Activated CD8-positive, alpha-beta memory T cell treated with anti-CD3 and anti-CD28 coated beads, Interleukin-2, amount 10 ng/mL, durations not matched to agents 7 days and 5 days (primary cell): ENCODE results near the gene CD300LD. TPM values are rescaled to one million over a fixed set of nuclear protein-coding genes. Genes with fewer than 3 reads are reported as not detected.

Experiments used
- ATAC-seq: fragments of 150-1000 bp; cut with Tn5 transposase; one replicate; pipeline ENCODE4 v1.10.0; 2021; ENCODE audit warnings: moderate library complexity
- CTCF ChIA-PET: fragments of 350-600 bp; sonication (Branson Sonifier 250); formaldehyde crosslinking; loops from one replicate; lab custom pipeline; 2021; ENCODE audit warnings: antibody characterized with exemption; lab: Charles Lee
- DNase-seq: peaks from one replicate; pipeline ENCODE4 v3.0.0-alpha.2; 2020
- H3K27ac Mint-ChIP-seq: one replicate; pipeline ENCODE4 v1.8.0; 2021; ENCODE audit warnings: mild to moderate bottlenecking, mixed read lengths
- H3K27me3 Mint-ChIP-seq: one replicate; pipeline ENCODE4 v1.8.0; 2021; ENCODE audit warnings: mixed read lengths
- H3K36me3 Mint-ChIP-seq: one replicate; pipeline ENCODE4 v1.8.0; 2021; ENCODE audit warnings: mild to moderate bottlenecking, mixed read lengths
- H3K4me1 Mint-ChIP-seq: one replicate; pipeline ENCODE4 v1.8.0; 2021; ENCODE audit warnings: mixed read lengths
- H3K4me3 Mint-ChIP-seq: one replicate; pipeline ENCODE4 v1.8.0; 2021; ENCODE audit warnings: mild to moderate bottlenecking, moderate library complexity, mixed read lengths
- H3K9me3 Mint-ChIP-seq: one replicate; pipeline ENCODE4 v1.8.0; 2022; ENCODE audit warnings: low read depth, mixed read lengths
- total RNA-seq, 2 experiments: library from RNA; stranded (reverse); gene quantifications; one replicate each; pipeline ENCODE4 v1.2.3, GENCODE V29; 2021

CD300LD gene
- total RNA-seq, 2 experiments from 2014 or later = not detected

GRCh38 chr17:74543891-74544760 is 48.0 kb downstream of the CD300LD start:
- no peaks in the 10 kb centered on the region for H3K9me3 Mint-ChIP-seq
- H3K36me3 Mint-ChIP-seq = no peaks in the 10 kb centered on the region
- H3K27ac Mint-ChIP-seq = no peak overlapping the region
- ATAC-seq = no peak
- no peak overlapping the region for H3K4me3 Mint-ChIP-seq
- H3K4me1 Mint-ChIP-seq = peaks cover 40% of the 10 kb centered on the region
- H3K27me3 Mint-ChIP-seq = peaks cover 9% of the 10 kb centered on the region
- CTCF ChIA-PET = interaction anchor here (0.6 kb wide), 1 partner anchor 93 kb away, joined by 4 read pairs; no protein-coding TSS in a partner anchor
- no peak for DNase-seq

DNA sequence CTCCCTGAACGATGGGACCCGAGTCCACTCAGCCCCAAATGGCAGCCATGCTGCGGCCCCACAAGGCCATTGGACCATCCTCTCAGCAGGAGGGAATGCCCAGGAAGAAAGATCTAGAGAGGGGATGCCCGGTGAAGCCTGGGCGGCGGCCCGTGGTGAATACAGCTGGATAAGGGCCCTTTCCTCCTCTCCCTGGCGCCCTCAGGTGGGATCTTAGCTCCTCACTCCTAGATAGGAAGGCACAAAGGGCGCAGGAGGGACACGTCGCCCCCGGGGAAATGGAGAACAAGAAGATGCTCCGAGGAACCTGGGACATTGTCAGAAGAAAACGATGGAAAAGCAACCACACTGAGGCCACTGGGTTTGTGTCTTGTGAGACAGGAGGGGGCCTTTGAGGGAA is 48.7 kb downstream of the CD300LD start:
- CTCF ChIA-PET = interaction anchor here (0.6 kb wide), 1 partner anchor 92 kb away, joined by 4 read pairs; no protein-coding TSS in a partner anchor
- peaks cover 8% of the 10 kb centered on the region for H3K27me3 Mint-ChIP-seq

GRCh38 chr17:74542727-74543383 is 49.2 kb downstream of the CD300LD start:
- no peaks in the 10 kb centered on the region for H3K36me3 Mint-ChIP-seq
- CTCF ChIA-PET = interaction anchor here (0.6 kb wide), 1 partner anchor 92 kb away, joined by 4 read pairs; no protein-coding TSS in a partner anchor
- DNase-seq (no peak), ATAC-seq (no peak)
- H3K4me1 Mint-ChIP-seq = peaks cover 33% of the 10 kb centered on the region
- H3K9me3 Mint-ChIP-seq = no peaks in the 10 kb centered on the region
- no peak overlapping the region for H3K4me3 Mint-ChIP-seq
- no peak overlapping the region for H3K27ac Mint-ChIP-seq
- H3K27me3 Mint-ChIP-seq = peaks cover 8% of the 10 kb centered on the region

More for the DNA sequence above, 48.7 kb downstream of the CD300LD start:
- Mint-ChIP-seq H3K36me3 (no peaks in the 10 kb centered on the region), H3K9me3 (no peaks in the 10 kb centered on the region), H3K4me1 (peaks cover 39% of the 10 kb centered on the region), H3K27ac (no peak overlapping the region), H3K4me3 (no peak overlapping the region)
- no peak for DNase-seq
- no peak for ATAC-seq

DNA sequence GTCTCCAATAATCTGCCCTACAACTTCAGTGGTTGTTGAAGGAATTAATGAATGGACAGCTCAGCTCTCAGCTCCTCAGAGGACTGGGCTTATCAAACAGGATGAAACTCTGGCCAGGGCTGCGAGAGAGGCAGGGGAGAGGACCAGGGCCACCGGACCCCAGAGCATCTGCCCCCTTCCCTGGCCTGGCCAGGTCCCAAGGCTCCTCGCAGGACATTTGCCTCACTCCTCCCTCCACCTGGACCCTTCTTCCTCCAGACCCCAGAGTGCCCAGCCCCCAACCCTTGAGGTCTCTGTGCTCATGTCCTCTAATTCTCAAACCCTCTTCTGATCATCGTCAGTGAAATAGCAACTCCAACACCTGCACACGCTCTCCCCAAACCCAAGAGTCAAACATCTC is 49.9 kb downstream of the CD300LD start:
- CTCF ChIA-PET = no interaction called here
- ATAC-seq = no peak
- no peak for DNase-seq

GRCh38 chr17:74541176-74542111 is 50.6 kb downstream of the CD300LD start:
- DNase-seq (no peak), ATAC-seq (no peak)
- H3K27me3 Mint-ChIP-seq = peaks cover 17% of the 10 kb centered on the region
- H3K9me3 Mint-ChIP-seq = no peaks in the 10 kb centered on the region
- no peak overlapping the region for H3K27ac Mint-ChIP-seq
- H3K4me1 Mint-ChIP-seq = peaks cover 19% of the 10 kb centered on the region
- CTCF ChIA-PET = no interaction called here
- no peaks in the 10 kb centered on the region for H3K36me3 Mint-ChIP-seq
- H3K4me3 Mint-ChIP-seq = no peak overlapping the region

More for the DNA sequence above, 49.9 kb downstream of the CD300LD start:
- Mint-ChIP-seq H3K4me1 (peaks cover 26% of the 10 kb centered on the region), H3K27me3 (peaks cover 10% of the 10 kb centered on the region), H3K9me3 (no peaks in the 10 kb centered on the region), H3K36me3 (no peaks in the 10 kb centered on the region), H3K27ac (no peak overlapping the region), H3K4me3 (no peak overlapping the region)

- no peak for DNase-seq
- CTCF ChIA-PET = no interaction called here
- ATAC-seq = no peak
- no peaks in the 10 kb centered on the region for H3K36me3 Mint-ChIP-seq
- no peaks in the 10 kb centered on the region for H3K9me3 Mint-ChIP-seq
- H3K4me3 Mint-ChIP-seq = no peak overlapping the region
- H3K4me1 Mint-ChIP-seq = peaks cover 2% of the 10 kb centered on the region
- H3K27ac Mint-ChIP-seq = no peak overlapping the region
- H3K27me3 Mint-ChIP-seq = peaks cover 28% of the 10 kb centered on the region
Observed at GRCh38 chr17:74539281-74539820, 52.7 kb downstream of the CD300LD start.

GRCh38 chr17:74536890-74537289 is 55.2 kb downstream of the CD300LD start:
- no peaks in the 10 kb centered on the region for H3K36me3 Mint-ChIP-seq
- H3K27ac Mint-ChIP-seq = no peak overlapping the region
- ATAC-seq (no peak), DNase-seq (no peak)
- H3K27me3 Mint-ChIP-seq = peaks cover 50% of the 10 kb centered on the region
- CTCF ChIA-PET = interaction anchor here (0.6 to 2.0 kb wide), 2 partner anchors 38 to 66 kb away, joined by 3 to 5 read pairs; no protein-coding TSS in a partner anchor
- H3K9me3 Mint-ChIP-seq = no peaks in the 10 kb centered on the region
- peaks cover 3% of the 10 kb centered on the region for H3K4me1 Mint-ChIP-seq
- H3K4me3 Mint-ChIP-seq = no peak overlapping the region

DNA sequence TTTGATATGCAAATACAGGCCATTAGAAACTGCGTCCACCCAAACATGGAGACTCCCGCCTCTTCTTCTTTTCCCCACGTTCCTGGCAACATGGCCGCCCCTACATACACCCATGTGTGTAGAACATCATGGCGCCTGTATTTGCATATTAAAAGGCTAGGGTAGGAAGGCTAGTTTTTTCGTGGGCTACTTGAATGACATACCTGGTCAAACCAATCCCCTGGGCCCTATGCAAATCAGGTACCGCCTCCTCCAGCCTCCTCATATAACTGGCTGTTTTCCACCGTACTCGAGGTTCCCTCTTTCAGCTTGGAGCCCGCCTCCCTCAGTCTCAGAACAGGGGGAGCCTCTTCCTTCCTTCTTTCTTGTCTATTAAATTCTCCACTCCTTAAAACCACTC is 60.0 kb downstream of the CD300LD start:
- Mint-ChIP-seq H3K4me3 (no peak overlapping the region), H3K27ac (no peak overlapping the region), H3K36me3 (no peaks in the 10 kb centered on the region), H3K4me1 (peaks cover 3% of the 10 kb centered on the region), H3K9me3 (no peaks in the 10 kb centered on the region), H3K27me3 (peaks cover 57% of the 10 kb centered on the region)
- DNase-seq = peak; percentile 35
- CTCF ChIA-PET = interaction anchor here (0.6 to 3.0 kb wide), 7 partner anchors 14 to 226 kb away, joined by 3 to 27 read pairs (median 5); partner anchors contain the start of genes CD300C and GPR142
- no peak for ATAC-seq

- peaks cover 3% of the 10 kb centered on the region for H3K4me1 Mint-ChIP-seq
- ATAC-seq (no peak), DNase-seq (peak; percentile 30)
- H3K36me3 Mint-ChIP-seq = no peaks in the 10 kb centered on the region
- no peak within 1 kb of the TSS for H3K27ac Mint-ChIP-seq
- H3K9me3 Mint-ChIP-seq = no peaks in the 10 kb centered on the region
- no peak within 1 kb of the TSS for H3K4me3 Mint-ChIP-seq
- peaks cover 49% of the 10 kb centered on the region for H3K27me3 Mint-ChIP-seq
- CTCF ChIA-PET = interaction anchor here (1.4 to 3.0 kb wide), 5 partner anchors 35 to 225 kb away, joined by 4 to 27 read pairs (median 7); partner anchors contain the start of gene GPR142
Observed at GRCh38 chr17:74531231-74531761, 60.8 kb downstream of the CD300LD start, which contains the start of gene CD300LB. TSS of gene CD300LB (minus strand) at chr17:74531475. CDS start at chr17:74531350, 125 bp downstream.

GRCh38 chr17:74530831-74531150 is 61.3 kb downstream of the CD300LD start:
- no peaks in the 10 kb centered on the region for H3K9me3 Mint-ChIP-seq

More at GRCh38 chr17:74530831-74531150, 61.3 kb downstream of the CD300LD start:
- H3K27ac Mint-ChIP-seq = no peak overlapping the region
- ATAC-seq (no peak), DNase-seq (no peak)
- H3K4me3 Mint-ChIP-seq = no peak overlapping the region
- H3K36me3 Mint-ChIP-seq = no peaks in the 10 kb centered on the region
- H3K27me3 Mint-ChIP-seq = peaks cover 47% of the 10 kb centered on the region
- peaks cover 3% of the 10 kb centered on the region for H3K4me1 Mint-ChIP-seq
- CTCF ChIA-PET = interaction anchor here (1.9 to 2.2 kb wide), 2 partner anchors 73 to 163 kb away, joined by 4 to 7 read pairs; partner anchors contain the start of gene GPR142
